K562 (cell line): ENCODE results near the gene FSD1L. TPM values are rescaled to one million over a fixed set of nuclear protein-coding genes. Genes with fewer than 3 reads are reported as not detected.

Experiments
- CEBPB ChIP-seq: fragments of 450-650 bp; IDR thresholded peaks from 2 replicates; pipeline ENCODE4 v1.6.1; 2016; ENCODE audit warnings: missing genetic modification characterization, missing compliant biosample characterization
- ILK ChIP-seq: fragments of 450-650 bp; IDR thresholded peaks from 2 replicates; pipeline ENCODE4 v1.6.1; 2016; ENCODE audit warnings: missing genetic modification characterization, low read depth, mild to moderate bottlenecking, missing compliant biosample characterization, moderate library complexity, borderline replicate concordance
- KDM2B ChIP-seq: fragments of 250-450 bp; sonication (Bioruptor Pico); IDR thresholded peaks from 2 replicates; pipeline ENCODE4 v1.8.0; 2021; ENCODE audit warnings: mild to moderate bottlenecking, moderate library complexity
- REST ChIP-seq, 2 experiments: fragments of 450-650 bp; formaldehyde crosslinking in 1 of 2; IDR thresholded peaks; 2 replicates each; pipeline versions ENCODE4 v1.4.0 to v1.6.1; 2014 to 2020; ENCODE audit warnings: mild to moderate bottlenecking in 2 of 2, borderline replicate concordance in 1 of 2, low read depth in 1 of 2
- ZNF311 ChIP-seq: fragments of 250-450 bp; sonication (Bioruptor Pico); IDR thresholded peaks from 2 replicates; pipeline ENCODE4 v1.4.0; 2020; ENCODE audit warnings: mild to moderate bottlenecking, moderate library complexity
- ZNF717 ChIP-seq: fragments of 250-450 bp; sonication (Bioruptor Pico); IDR thresholded peaks from 2 replicates; pipeline ENCODE4 v1.5.0; 2021
- ZNF76 ChIP-seq: fragments of 250-450 bp; sonication (Bioruptor Pico); IDR thresholded peaks from 2 replicates; pipeline ENCODE4 v1.4.0; 2020; ENCODE audit warnings: mild to moderate bottlenecking, moderate library complexity, borderline replicate concordance
- polyA plus RNA-seq, 8 experiments: library from polyadenylated mRNA; depleted of rRNA in 4 of 8; stranded (reverse) in 5 of 8; unstranded in 3 of 8; fragments of >200 nt; fragmentation: Nextera tagmentation in 2 of 8; fragmentation: Illumina TruSeq in 1 of 8; extraction: Ambion mirVana in 2 of 8; extraction: Trizol in 1 of 8; gene quantifications; 2 replicates each; pipeline versions ENCODE4 v1.2.1 to v1.2.3, GENCODE V29; 2011 to 2014; ENCODE audit warnings: inconsistent platforms in 1 of 8, missing spikeins in 1 of 8
- total RNA-seq, 7 experiments: library from RNA; depleted of rRNA in 6 of 7; stranded (reverse); fragments of >200 nt in 6 of 7; fragmentation: Illumina TruSeq in 2 of 7; extraction: Trizol in 2 of 7; gene quantifications; 2 replicates each; pipeline versions ENCODE4 v1.2.1 to v1.2.3, GENCODE V29; 2011 to 2021; ENCODE audit warnings: low replicate concordance in 1 of 7

Gene FSD1L
- total and polyA plus RNA-seq, 9 of the 15 experiments (the other 6 are each of a cell fraction or from before 2014, with no cell fraction given), result 0.95 to 4.2 (median 2.1) TPM

GRCh38 chr9:105436783-105437182, 11.1 kb upstream of the FSD1L start (continued):
- TF ChIP-seq REST (IDR thresholded peaks at IDR 0.05; ENCODE audit: borderline replicate concordance) (no peak), REST (CRISPR knock-in tag; IDR thresholded peaks at IDR 0.05; ENCODE audit: low read depth) (no peak), ILK (tag) (no peak), ZNF717 (CRISPR knock-in tag) (no peak), CEBPB (tag) (no peak), ZNF311 (CRISPR knock-in tag) (no peak), KDM2B (CRISPR knock-in tag) (no peak), ZNF76 (CRISPR knock-in tag) (no peak)
